GM10847 (cell line): ENCODE data around the gene KAZN.

ENCODE experiments used
- POLR2A ChIP-seq: IDR thresholded peaks from 2 replicates; pipeline ENCODE4 v1.6.1; 2011; ENCODE audit not compliant: insufficient read length; ENCODE audit errors: extremely low read depth

KAZN gene

GRCh38 chr1:14780271-14780670 lies 181.8 kb downstream of the KAZN start:
- no peak for TF ChIP-seq POLR2A

DNA sequence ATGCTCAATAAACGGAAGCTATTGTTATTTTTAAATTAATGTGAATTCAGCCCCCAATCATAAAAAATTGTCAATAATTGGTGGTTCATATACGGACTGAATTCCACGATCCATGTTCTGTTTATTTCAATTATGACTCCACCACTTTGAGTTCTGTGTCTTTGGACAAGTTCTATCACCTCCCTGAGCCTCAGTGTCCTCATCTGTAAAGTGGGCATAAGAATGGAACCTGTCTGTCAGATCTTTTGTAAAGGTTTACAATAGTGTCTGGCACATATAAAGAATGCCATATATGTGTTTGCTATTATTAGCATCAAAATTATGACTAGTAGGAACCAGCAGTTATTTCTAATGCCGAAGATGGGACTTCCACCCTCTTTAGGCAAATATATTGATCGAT lies 183.3 kb downstream of the KAZN start:
- no peak for TF ChIP-seq POLR2A

- no peak for TF ChIP-seq POLR2A
Observed at GRCh38 chr1:14782741-14783591, 184.5 kb downstream of the KAZN start.

DNA sequence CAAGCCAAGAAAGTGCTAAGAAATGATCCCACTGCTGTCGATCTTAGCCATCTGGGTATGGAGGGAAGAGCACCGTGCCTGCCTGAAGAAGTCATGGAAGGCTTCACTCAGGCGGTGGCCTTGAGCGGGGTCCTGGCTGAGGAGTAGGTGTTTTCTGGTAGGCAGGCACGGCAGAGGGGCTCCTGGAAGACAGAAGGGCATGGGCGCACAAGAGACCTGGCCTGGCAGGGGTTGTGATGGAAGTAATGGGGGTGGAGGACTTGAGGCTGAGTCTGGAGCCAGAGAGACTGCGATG lies 185.1 kb downstream of the KAZN start:
- no peak for TF ChIP-seq POLR2A

DNA sequence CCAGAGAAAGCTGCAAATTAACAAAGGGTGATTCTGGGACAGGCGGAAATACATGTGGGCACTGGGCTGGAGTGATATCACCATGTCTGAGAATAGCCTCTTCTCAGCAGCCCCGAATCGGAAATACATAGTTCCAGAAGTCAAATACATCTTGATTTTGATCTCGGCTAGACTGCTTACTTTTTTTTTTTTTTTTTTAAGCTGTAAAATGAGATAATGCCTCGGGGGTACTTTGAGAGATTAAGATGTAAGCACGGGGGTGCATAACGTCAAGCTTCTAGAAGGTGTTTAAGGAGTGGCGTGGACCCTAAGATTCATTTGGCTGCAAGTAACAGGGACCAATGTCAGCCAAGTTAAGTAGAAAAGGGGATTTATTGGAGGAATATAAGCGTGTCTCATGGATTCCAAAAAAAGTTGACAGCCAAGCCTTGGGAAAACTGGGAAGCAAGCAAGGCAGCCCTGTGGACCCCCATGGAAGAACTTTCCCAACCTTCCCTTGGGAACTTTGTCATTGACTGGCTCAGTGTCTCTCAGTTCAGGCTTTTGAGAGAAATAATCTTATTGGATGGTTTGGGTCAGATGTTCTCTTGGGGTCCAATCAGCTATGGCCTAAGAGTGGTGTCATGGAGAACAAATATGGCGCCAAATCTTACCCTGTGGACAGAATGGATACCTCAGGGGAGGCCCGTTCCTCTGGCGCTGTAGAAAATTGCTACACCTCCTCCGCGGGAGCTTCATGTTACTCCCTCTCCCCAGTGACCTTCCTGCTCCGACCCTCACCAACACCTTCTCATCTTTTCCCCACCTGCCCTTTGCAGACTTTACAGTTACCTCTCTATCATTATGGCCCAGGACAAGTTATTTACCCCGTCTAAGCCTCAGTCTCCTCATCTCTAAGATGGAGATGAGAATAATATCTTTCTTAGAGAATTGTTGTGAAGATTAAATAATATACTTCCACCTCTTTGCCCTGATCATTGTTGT lies 186.6 kb downstream of the KAZN start:
- TF ChIP-seq POLR2A: no peak

- no peak for TF ChIP-seq POLR2A
Observed at GRCh38 chr1:14786109-14786675, 187.7 kb downstream of the KAZN start.

GRCh38 chr1:14786681-14787080 lies 188.2 kb downstream of the KAZN start:
- no peak for TF ChIP-seq POLR2A

DNA sequence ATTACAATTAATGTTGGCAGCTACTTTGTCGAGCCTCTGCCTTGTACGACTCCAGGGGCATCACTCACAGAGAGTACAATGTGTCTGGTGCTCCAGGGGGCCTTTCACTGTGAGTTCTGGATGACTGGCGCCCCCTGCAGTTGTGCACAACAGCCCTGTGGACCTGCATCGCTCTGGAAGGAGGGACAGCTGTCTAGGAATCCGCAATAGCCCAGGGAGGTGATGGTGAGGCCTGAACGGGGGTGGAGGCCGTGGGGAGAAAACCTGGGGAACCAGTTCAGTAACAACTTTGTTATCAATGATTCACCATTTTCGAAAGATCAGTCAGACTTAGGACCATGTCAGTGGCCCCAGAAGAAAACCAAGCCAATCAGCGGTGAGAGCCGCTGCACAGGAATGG lies 189.1 kb downstream of the KAZN start:
- TF ChIP-seq POLR2A: no peak

DNA sequence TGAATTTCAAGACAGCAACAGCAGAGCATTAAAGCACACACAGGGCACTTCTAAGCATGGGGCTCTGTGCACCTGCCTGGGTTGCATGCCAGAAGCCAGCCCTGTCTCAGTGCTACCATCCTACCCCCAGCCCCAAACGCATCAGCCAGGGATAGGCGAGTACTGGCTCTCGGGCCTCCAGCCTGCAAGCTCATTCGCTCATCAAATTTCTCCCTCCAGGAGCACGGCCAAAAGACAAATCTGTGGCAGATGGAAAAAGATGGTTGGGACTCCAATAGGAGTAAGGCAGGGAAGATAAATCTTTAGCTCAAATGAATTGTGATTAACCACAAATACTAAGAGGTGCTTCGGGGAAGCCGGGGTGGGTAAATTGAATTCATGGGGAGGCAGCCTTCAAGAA lies 189.6 kb downstream of the KAZN start:
- no peak for TF ChIP-seq POLR2A

- no peak for TF ChIP-seq POLR2A
Observed at GRCh38 chr1:14790982-14791381, 192.5 kb downstream of the KAZN start.

GRCh38 chr1:14791654-14792053 lies 193.2 kb downstream of the KAZN start:
- no peak for TF ChIP-seq POLR2A

GRCh38 chr1:14794136-14794768 lies 195.8 kb downstream of the KAZN start:
- TF ChIP-seq POLR2A: no peak

- no peak for TF ChIP-seq POLR2A
Observed at GRCh38 chr1:14794906-14795305, 196.4 kb downstream of the KAZN start.

DNA sequence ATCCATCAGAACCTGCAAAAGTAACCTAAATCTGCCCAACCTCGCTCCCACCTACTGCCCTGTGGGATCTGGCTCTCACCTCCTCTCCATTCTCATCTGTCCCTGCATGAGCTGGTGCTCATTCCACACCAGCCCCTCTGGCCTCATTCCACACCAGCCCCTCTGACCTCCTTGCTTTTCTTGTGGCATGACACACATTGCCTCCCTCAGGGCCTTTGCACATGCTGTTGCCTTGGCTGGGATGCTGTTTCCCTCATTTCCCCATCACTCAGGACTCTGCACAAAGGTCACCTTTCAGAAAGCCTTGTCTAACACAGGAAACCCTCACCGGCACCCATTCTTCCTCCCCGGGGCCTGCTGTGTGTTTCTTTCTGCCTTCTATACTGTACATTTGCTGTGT lies 197.1 kb downstream of the KAZN start:
- no peak for TF ChIP-seq POLR2A

GRCh38 chr1:14800014-14800413 lies 201.5 kb downstream of the KAZN start:
- no peak for TF ChIP-seq POLR2A
